Ureter (tissue), 1 donor: ENCODE measurements around the gene MFSD1. TPM values are rescaled to one million over a fixed set of nuclear protein-coding genes. Genes with fewer than 3 reads are reported as not detected.
A peak's percentile ranks its signal among the peaks of the same experiment; 100 is the strongest.

Source experiments
- DNase-seq: peaks from one replicate; pipeline ENCODE4 v3.0.0-alpha.2; 2020; ENCODE audit warnings: low spot score
- total RNA-seq: library from RNA; stranded (reverse); gene quantifications from one replicate; pipeline ENCODE4 v1.2.4, GENCODE V29; 2023
- donor health status: DM: yes; HTN: yes; CAD: no.

Gene MFSD1
- 67.6 TPM for total RNA-seq

- peak; percentile 96 for DNase-seq
These were observed at the start of gene MFSD1 for GRCh38 chr3:158801696-158802408. MFSD1 (plus strand) TSS chr3:158802054; CDS start chr3:158802153, 99 bp downstream.

GRCh38 chr3:158753854-158754253, 48.0 kb upstream of the MFSD1 start:
- DNase-seq, result no peak

- no peak for DNase-seq
These were observed 46.4 kb upstream of the MFSD1 start for GRCh38 chr3:158755421-158755820.

- no peak for DNase-seq
These were observed 40.5 kb upstream of the MFSD1 start for GRCh38 chr3:158761350-158761749.

- DNase-seq, result no peak
These were observed 39.2 kb upstream of the MFSD1 start for GRCh38 chr3:158762701-158763100.

- DNase-seq, result no peak
These were observed 38.4 kb upstream of the MFSD1 start for GRCh38 chr3:158763421-158763820.

- no peak for DNase-seq
These were observed 36.2 kb upstream of the MFSD1 start for GRCh38 chr3:158765518-158766205.

GRCh38 chr3:158766364-158766763, 35.5 kb upstream of the MFSD1 start:
- DNase-seq, result no peak

- DNase-seq, result peak; percentile 58
These were observed 33.5 kb upstream of the MFSD1 start for GRCh38 chr3:158768361-158768787.

GRCh38 chr3:158768881-158769543, 32.8 kb upstream of the MFSD1 start:
- DNase-seq, result no peak

- no peak for DNase-seq
These were observed 32.3 kb upstream of the MFSD1 start for GRCh38 chr3:158769549-158769948.

- DNase-seq, result no peak
These were observed 31.7 kb upstream of the MFSD1 start for GRCh38 chr3:158769952-158770740.

GRCh38 chr3:158770741-158771350, 31.0 kb upstream of the MFSD1 start:
- no peak for DNase-seq

- DNase-seq, result no peak
These were observed 30.3 kb upstream of the MFSD1 start for GRCh38 chr3:158771577-158771976.

GRCh38 chr3:158771982-158772381, 29.9 kb upstream of the MFSD1 start:
- no peak for DNase-seq

GRCh38 chr3:158773166-158773565, 28.7 kb upstream of the MFSD1 start:
- no peak for DNase-seq

- no peak for DNase-seq
These were observed 27.7 kb upstream of the MFSD1 start for GRCh38 chr3:158773845-158774830.

GRCh38 chr3:158774965-158775364, 26.9 kb upstream of the MFSD1 start:
- no peak for DNase-seq

- DNase-seq, result no peak
These were observed 26.1 kb upstream of the MFSD1 start for GRCh38 chr3:158775426-158776410.
